Osteoblast (primary cell): ENCODE data around the gene SORBS1. TPM values are rescaled to one million over a fixed set of nuclear protein-coding genes. Genes with fewer than 3 reads are reported as not detected.

Experiments
- DNase-seq: peaks from one replicate; pipeline ENCODE4 v3.0.0; 2011; ENCODE audit warnings: low spot score, mixed read lengths; ENCODE audit not compliant: insufficient read length; ENCODE audit errors: missing footprints
- H2AFZ ChIP-seq: 2 replicates; pipeline ENCODE4 v1.6.0; 2011; ENCODE audit warnings: mild to moderate bottlenecking, low read length
- H3K27ac ChIP-seq: 2 replicates; pipeline ENCODE4 v1.5.1; 2011; ENCODE audit warnings: mild to moderate bottlenecking, low read depth, low read length, moderate library complexity
- H3K27me3 ChIP-seq: 2 replicates; pipeline ENCODE4 v1.6.0; 2012; ENCODE audit warnings: mild to moderate bottlenecking, control low read depth, inconsistent platforms, low read length, moderate library complexity; ENCODE audit not compliant: insufficient read depth
- H3K36me3 ChIP-seq: 2 replicates; pipeline ENCODE4 v1.5.1; 2011; ENCODE audit warnings: mild to moderate bottlenecking, low read length, control low read depth, moderate library complexity; ENCODE audit not compliant: insufficient read depth
- H3K4me1 ChIP-seq: 2 replicates; pipeline ENCODE4 v1.5.1; 2011; ENCODE audit warnings: mild to moderate bottlenecking, low read length, control low read depth, moderate library complexity; ENCODE audit not compliant: insufficient read depth
- H3K4me2 ChIP-seq: 2 replicates; pipeline ENCODE4 v1.6.0; 2011; ENCODE audit warnings: mild to moderate bottlenecking, low read length; ENCODE audit not compliant: insufficient read depth
- H3K4me3 ChIP-seq: fragments of 200-600 bp; sonication (generic); 3 replicates; pipeline ENCODE4 v1.5.1; 2012; ENCODE audit warnings: mild to moderate bottlenecking, low read length, inconsistent platforms; ENCODE audit not compliant: insufficient read depth
- H3K79me2 ChIP-seq: 2 replicates; pipeline ENCODE4 v1.6.0; 2012; ENCODE audit warnings: mild to moderate bottlenecking, low read length, control low read depth, inconsistent platforms; ENCODE audit not compliant: insufficient read depth
- H3K9me3 ChIP-seq: 2 replicates; pipeline ENCODE4 v1.5.1; 2011; ENCODE audit warnings: low read depth, low read length, control low read depth
- H4K20me1 ChIP-seq: 2 replicates; pipeline ENCODE4 v1.6.0; 2012; ENCODE audit warnings: mild to moderate bottlenecking, low read length, control low read depth; ENCODE audit not compliant: insufficient read depth
- total RNA-seq: library from RNA; depleted of rRNA; stranded (reverse); fragments of >200 nt; gene quantifications from 2 replicates; pipeline ENCODE4 v1.2.3, GENCODE V29; 2012
- TF ChIP-seq, protein P1 (sequence below): IDR thresholded peaks from 2 replicates; pipeline ENCODE4 v1.5.1; 2011; ENCODE audit warnings: mild to moderate bottlenecking, low read depth, low read length, moderate library complexity; ENCODE audit errors: extremely low read depth

The SORBS1 gene
- total RNA-seq, 1 donor = 0.72 TPM

- no peak overlapping the region for H2AFZ ChIP-seq
- no peak overlapping the region for H3K27ac ChIP-seq
- H3K4me2 ChIP-seq = no peak overlapping the region
- H3K36me3 ChIP-seq = no peaks in the 10 kb centered on the region
- no peaks in the 10 kb centered on the region for H3K4me1 ChIP-seq
- H4K20me1 ChIP-seq = no peaks in the 10 kb centered on the region
- no peaks in the 10 kb centered on the region for H3K9me3 ChIP-seq
- no peaks in the 10 kb centered on the region for H3K79me2 ChIP-seq
- TF ChIP-seq, protein P1, sequence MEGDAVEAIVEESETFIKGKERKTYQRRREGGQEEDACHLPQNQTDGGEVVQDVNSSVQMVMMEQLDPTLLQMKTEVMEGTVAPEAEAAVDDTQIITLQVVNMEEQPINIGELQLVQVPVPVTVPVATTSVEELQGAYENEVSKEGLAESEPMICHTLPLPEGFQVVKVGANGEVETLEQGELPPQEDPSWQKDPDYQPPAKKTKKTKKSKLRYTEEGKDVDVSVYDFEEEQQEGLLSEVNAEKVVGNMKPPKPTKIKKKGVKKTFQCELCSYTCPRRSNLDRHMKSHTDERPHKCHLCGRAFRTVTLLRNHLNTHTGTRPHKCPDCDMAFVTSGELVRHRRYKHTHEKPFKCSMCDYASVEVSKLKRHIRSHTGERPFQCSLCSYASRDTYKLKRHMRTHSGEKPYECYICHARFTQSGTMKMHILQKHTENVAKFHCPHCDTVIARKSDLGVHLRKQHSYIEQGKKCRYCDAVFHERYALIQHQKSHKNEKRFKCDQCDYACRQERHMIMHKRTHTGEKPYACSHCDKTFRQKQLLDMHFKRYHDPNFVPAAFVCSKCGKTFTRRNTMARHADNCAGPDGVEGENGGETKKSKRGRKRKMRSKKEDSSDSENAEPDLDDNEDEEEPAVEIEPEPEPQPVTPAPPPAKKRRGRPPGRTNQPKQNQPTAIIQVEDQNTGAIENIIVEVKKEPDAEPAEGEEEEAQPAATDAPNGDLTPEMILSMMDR = no peak
- no peak overlapping the region for H3K4me3 ChIP-seq
- no peak for DNase-seq
- peaks cover 2% of the 10 kb centered on the region for H3K27me3 ChIP-seq
These were observed 24.2 kb downstream of the SORBS1 start for GRCh38 chr10:95536894-95537541.

DNA sequence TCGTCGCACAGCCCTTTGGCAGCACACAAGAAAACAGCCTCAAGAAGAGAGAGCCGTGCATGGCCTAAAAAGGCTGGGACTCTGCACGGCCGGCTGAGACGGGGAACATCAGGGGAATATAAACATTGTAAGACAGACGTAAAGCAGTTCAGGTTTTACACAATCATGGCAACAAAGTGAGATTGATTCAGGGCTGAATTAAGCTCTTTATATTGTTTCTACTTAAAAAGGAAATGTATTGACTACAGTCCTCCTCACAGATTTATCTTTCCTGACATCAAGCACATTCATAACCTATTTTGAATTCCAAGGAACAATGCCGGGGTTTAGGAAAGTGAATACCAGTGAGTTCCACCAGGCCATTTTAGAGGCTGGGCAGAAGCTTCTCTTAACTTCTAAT is 25.2 kb downstream of the SORBS1 start:
- DNase-seq = no peak
- Histone ChIP-seq H3K27me3 (peaks cover 2% of the 10 kb centered on the region), H3K4me3 (no peak overlapping the region), H3K9me3 (no peaks in the 10 kb centered on the region), H3K27ac (no peak overlapping the region), H3K4me2 (no peak overlapping the region), H3K4me1 (no peaks in the 10 kb centered on the region), H2AFZ (no peak overlapping the region), H4K20me1 (no peaks in the 10 kb centered on the region), H3K79me2 (no peaks in the 10 kb centered on the region), H3K36me3 (no peaks in the 10 kb centered on the region)
- TF ChIP-seq, protein P1 = no peak

- Histone ChIP-seq H3K36me3 (no peaks in the 10 kb centered on the region), H3K27me3 (peaks cover 2% of the 10 kb centered on the region), H3K9me3 (no peaks in the 10 kb centered on the region), H3K4me1 (no peaks in the 10 kb centered on the region), H3K79me2 (no peaks in the 10 kb centered on the region), H4K20me1 (no peaks in the 10 kb centered on the region), H3K27ac (no peak overlapping the region), H3K4me2 (no peak overlapping the region), H2AFZ (no peak overlapping the region), H3K4me3 (no peak overlapping the region)
- TF ChIP-seq, protein P1 = no peak
- DNase-seq = no peak
These were observed 25.6 kb downstream of the SORBS1 start for GRCh38 chr10:95535526-95535925.

DNA sequence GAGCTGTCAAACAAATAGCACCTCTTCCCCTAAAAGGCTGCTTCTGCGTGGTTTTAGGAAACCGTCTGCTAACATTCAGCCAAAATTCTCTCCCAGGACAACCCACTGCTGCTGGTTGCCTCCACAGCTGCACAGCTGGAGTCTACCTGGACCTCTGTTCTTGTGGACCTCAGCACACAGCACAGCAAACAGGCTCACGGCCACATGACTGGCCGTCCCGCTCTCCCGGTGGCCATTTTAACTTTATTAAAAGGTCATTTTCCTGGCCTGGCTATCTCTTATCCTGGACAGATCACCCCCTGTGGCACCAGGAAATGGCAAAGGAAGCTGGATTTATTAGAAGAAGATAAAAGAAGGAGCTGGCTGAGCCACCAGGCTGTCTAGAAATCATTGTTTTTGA is 27.6 kb downstream of the SORBS1 start:
- Histone ChIP-seq H3K36me3 (no peaks in the 10 kb centered on the region), H3K4me2 (no peak overlapping the region), H2AFZ (no peak overlapping the region), H3K79me2 (no peaks in the 10 kb centered on the region), H3K27me3 (peaks cover 2% of the 10 kb centered on the region), H3K9me3 (no peaks in the 10 kb centered on the region), H3K4me3 (no peak overlapping the region), H3K4me1 (no peaks in the 10 kb centered on the region), H3K27ac (no peak overlapping the region), H4K20me1 (no peaks in the 10 kb centered on the region)
- no peak for DNase-seq
- TF ChIP-seq, protein P1 = no peak
